HCT116 (cell line): Measurements from ENCODE around the gene HLCS. TPM values are rescaled to one million over a fixed set of nuclear protein-coding genes. Genes with fewer than 3 reads are reported as not detected.

ENCODE experiments used
- ATAC-seq: fragments of 200-7000 bp; cut with Tn5 transposase; 2 replicates; pipeline ENCODE4 v1.9.1; 2020; ENCODE audit warnings: mild to moderate bottlenecking, moderate library complexity
- BruUV-seq: library from RNA; stranded (reverse); fragments of 400-500 nt; replicated peaks from 2 replicates; lab custom pipeline; 2021; lab: Mats Ljungman, UMichigan
- CTCF ChIA-PET: fragments of 300-600 bp; sonication (Branson Sonifier 250); formaldehyde crosslinking; loops from one replicate; lab custom pipeline; 2021; ENCODE audit warnings: antibody characterized with exemption; lab: Charles Lee
- POLR2A ChIA-PET: fragments of 300-600, 350-600 bp; sonication (Branson Sonifier 250); formaldehyde crosslinking; loops from one replicate; lab custom pipeline; 2021; ENCODE audit warnings: antibody characterized with exemption; lab: Charles Lee
- RAD21 ChIA-PET, 2 experiments: fragments of 300-600 bp; sonication (Branson Sonifier 250); formaldehyde crosslinking; loops; one replicate each; lab custom pipeline; 2023; ENCODE audit warnings: low total read pairs in 2 of 2; ENCODE audit not compliant: uncharacterized antibody in 2 of 2, unreplicated experiment in 2 of 2, low non-redundant PET in 1 of 2; lab: Charles Lee
- DNase-seq: peaks from one replicate; pipeline ENCODE4 v3.0.0-alpha.2; 2010; ENCODE audit warnings: low read depth, low spot score
- H2AFZ ChIP-seq: fragments of 200-600 bp; shearing (Covaris generic), sonication (generic); 2 replicates; pipeline ENCODE4 v1.6.1; 2017; ENCODE audit warnings: low read depth, mixed run types, mixed read lengths, antibody characterized with exemption, low read length; ENCODE audit not compliant: poor library complexity, severe bottlenecking
- H3K27ac ChIP-seq: 2 replicates; pipeline ENCODE4 v1.5.1; 2012; ENCODE audit warnings: low read depth, low read length
- H3K27me3 ChIP-seq: fragments of 200-600 bp; sonication (generic); 2 replicates; pipeline ENCODE4 v1.6.1; 2016; ENCODE audit warnings: mixed run types, low read length, mixed read lengths; ENCODE audit not compliant: insufficient read depth
- H3K36me3 ChIP-seq, 2 experiments: fragments of 200-500 bp in 1 of 2; fragments of 200-600 bp in 1 of 2; sonication (Bioruptor generic) in 1 of 2; sonication (generic) in 1 of 2; 2 replicates each; pipeline versions ENCODE4 v1.5.1 to v1.6.1; 2014 to 2016; ENCODE audit warnings: low read length in 2 of 2, inconsistent platforms in 1 of 2, mixed read lengths in 1 of 2, mixed run types in 1 of 2; ENCODE audit not compliant: insufficient read depth in 2 of 2, control insufficient read depth in 1 of 2
- H3K4me1 ChIP-seq, 2 experiments: fragments of 200-600 bp in 1 of 2; sonication (generic) in 1 of 2; 2 replicates each; pipeline versions ENCODE4 v1.5.1 to v1.6.1; 2012 to 2017; ENCODE audit warnings: low read length in 2 of 2, inconsistent platforms in 1 of 2, mild to moderate bottlenecking in 1 of 2, mixed read lengths in 1 of 2, mixed run types in 1 of 2, moderate library complexity in 1 of 2; ENCODE audit not compliant: insufficient read depth in 2 of 2, control insufficient read depth in 1 of 2
- H3K4me2 ChIP-seq: fragments of 200-600 bp; sonication (generic); 2 replicates; pipeline ENCODE4 v1.6.1; 2017; ENCODE audit warnings: mixed run types, low read length, mixed read lengths
- H3K4me3 ChIP-seq, 2 experiments: fragments of 200-600 bp in 1 of 2; sonication (generic) in 1 of 2; replicated peaks in 1 of 2; 2 replicates each; pipeline ENCODE4 v1.5.1; 2011 to 2016; ENCODE audit warnings: low read length in 2 of 2, control low read depth in 1 of 2, low read depth in 1 of 2, mild to moderate bottlenecking in 1 of 2, mixed read lengths in 1 of 2, mixed run types in 1 of 2
- H3K79me2 ChIP-seq: fragments of 200-600 bp; sonication (generic); 2 replicates; pipeline ENCODE4 v1.6.1; 2017; ENCODE audit warnings: mild to moderate bottlenecking, mixed run types, low read length, moderate library complexity, mixed read lengths; ENCODE audit not compliant: insufficient read depth
- H3K9ac ChIP-seq: fragments of 200-600 bp; sonication (generic); 2 replicates; pipeline ENCODE4 v1.6.1; 2016; ENCODE audit warnings: low read length, mixed read lengths
- H3K9me2 ChIP-seq: fragments of 200-600 bp; sonication (generic), shearing (Covaris generic); 2 replicates; pipeline ENCODE4 v1.6.1; 2017; ENCODE audit warnings: mixed run types, mild to moderate bottlenecking, moderate library complexity; ENCODE audit not compliant: insufficient read depth
- H3K9me3 ChIP-seq, 2 experiments: fragments of 200-500 bp in 1 of 2; fragments of 200-600 bp in 1 of 2; sonication (Bioruptor generic) in 1 of 2; sonication (generic) in 1 of 2; 2 replicates each; pipeline ENCODE4 v1.6.1; 2014 to 2017; ENCODE audit warnings: low read length in 2 of 2, mixed read lengths in 2 of 2, inconsistent platforms in 1 of 2, low read depth in 1 of 2, mild to moderate bottlenecking in 1 of 2, mixed run types in 1 of 2, moderate library complexity in 1 of 2; ENCODE audit not compliant: control insufficient read depth in 1 of 2, insufficient read depth in 1 of 2
- H4K20me1 ChIP-seq: fragments of 200-600 bp; sonication (generic), shearing (Covaris generic); 2 replicates; pipeline ENCODE4 v1.6.1; 2017; ENCODE audit warnings: mixed run types, mild to moderate bottlenecking, moderate library complexity; ENCODE audit not compliant: insufficient read depth
- CEBPB ChIP-seq: IDR thresholded peaks from 2 replicates; pipeline ENCODE4 v1.6.1; 2012; ENCODE audit warnings: low read depth
- EGR1 ChIP-seq: IDR thresholded peaks from 2 replicates; pipeline ENCODE4 v1.6.1; 2012; ENCODE audit warnings: low read depth
- EZH2 ChIP-seq: fragments of 200-600 bp; sonication (generic); IDR thresholded peaks from 2 replicates; pipeline ENCODE4 v1.6.1; 2017; ENCODE audit warnings: antibody characterized with exemption, mixed run types
- EZH2phosphoT487 ChIP-seq: fragments of 200-600 bp; IDR thresholded peaks from 2 replicates; pipeline ENCODE4 v1.6.1; 2018; ENCODE audit warnings: antibody characterized with exemption, borderline replicate concordance
- FOSL1 ChIP-seq: IDR thresholded peaks from 2 replicates; pipeline ENCODE4 v1.6.1; 2012; ENCODE audit warnings: low read depth
- JUND ChIP-seq: IDR thresholded peaks from 2 replicates; pipeline ENCODE4 v1.6.1; 2012
- POLR2A ChIP-seq: IDR thresholded peaks from 2 replicates; pipeline ENCODE4 v1.7.0; 2011; ENCODE audit warnings: borderline replicate concordance; ENCODE audit not compliant: insufficient read depth, insufficient read length; ENCODE audit errors: extremely low read depth
- POLR2AphosphoS5 ChIP-seq: IDR thresholded peaks from 2 replicates; pipeline ENCODE4 v1.6.1; 2011; ENCODE audit warnings: mild to moderate bottlenecking, low read depth, low read length, moderate library complexity
- RAD21 ChIP-seq: IDR thresholded peaks from 2 replicates; pipeline ENCODE4 v1.6.1; 2012; ENCODE audit warnings: low read depth, mild to moderate bottlenecking
- YY1 ChIP-seq: IDR thresholded peaks from 2 replicates; pipeline ENCODE4 v1.6.1; 2011; ENCODE audit warnings: low read length, low read depth, moderate library complexity, mild to moderate bottlenecking; ENCODE audit not compliant: insufficient replicate concordance; ENCODE audit errors: extremely low read depth
- intact Hi-C: fragments of 100-400 bp; cut with micrococcal nuclease; formaldehyde crosslinking; loops from 2 replicates; pipeline ENCODE4 v1.10.0; 2022
- total RNA-seq: library from RNA; stranded (reverse); gene quantifications from one replicate; pipeline ENCODE4 v1.2.1, GENCODE V29; 2021; ENCODE audit not compliant: unreplicated experiment
- TF ChIP-seq, protein P1 (sequence below): IDR thresholded peaks from 2 replicates; pipeline ENCODE4 v1.6.1; 2012; ENCODE audit warnings: low read depth
- TF ChIP-seq, protein P2 (sequence below): IDR thresholded peaks from 2 replicates; pipeline ENCODE4 v1.6.1; 2011; ENCODE audit warnings: mild to moderate bottlenecking, low read length, moderate library complexity; ENCODE audit not compliant: insufficient replicate concordance; ENCODE audit errors: extremely low read depth
- TF ChIP-seq, protein P3 (sequence below): IDR thresholded peaks from 2 replicates; pipeline ENCODE4 v1.6.1; 2012
- TF ChIP-seq, protein P4 (sequence below): IDR thresholded peaks from 2 replicates; pipeline ENCODE4 v1.6.1; 2012

Gene HLCS
- total RNA-seq, 1 experiment from 2014 or later = 18.5 TPM

DNA sequence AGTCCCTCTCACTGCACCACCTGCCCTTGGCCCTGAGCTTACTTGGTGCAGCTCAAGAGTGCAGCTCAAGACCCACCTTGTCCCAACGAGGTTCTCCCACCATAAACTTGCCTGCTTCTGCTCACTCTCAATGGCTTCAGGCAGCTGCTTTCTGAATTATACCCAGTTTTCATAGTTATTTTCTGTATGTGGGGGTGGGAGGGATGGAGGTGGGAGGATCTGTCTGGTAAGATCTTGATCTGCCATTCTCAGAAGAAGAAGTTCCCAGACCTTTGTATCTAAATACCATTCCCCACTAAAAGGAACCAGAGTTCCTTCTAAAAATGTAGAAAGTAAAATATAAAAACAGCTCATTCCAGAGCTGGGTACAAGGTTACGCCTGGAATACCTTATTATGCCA is 156.0 kb downstream of the HLCS start (continued):
- TF ChIP-seq, protein P1, sequence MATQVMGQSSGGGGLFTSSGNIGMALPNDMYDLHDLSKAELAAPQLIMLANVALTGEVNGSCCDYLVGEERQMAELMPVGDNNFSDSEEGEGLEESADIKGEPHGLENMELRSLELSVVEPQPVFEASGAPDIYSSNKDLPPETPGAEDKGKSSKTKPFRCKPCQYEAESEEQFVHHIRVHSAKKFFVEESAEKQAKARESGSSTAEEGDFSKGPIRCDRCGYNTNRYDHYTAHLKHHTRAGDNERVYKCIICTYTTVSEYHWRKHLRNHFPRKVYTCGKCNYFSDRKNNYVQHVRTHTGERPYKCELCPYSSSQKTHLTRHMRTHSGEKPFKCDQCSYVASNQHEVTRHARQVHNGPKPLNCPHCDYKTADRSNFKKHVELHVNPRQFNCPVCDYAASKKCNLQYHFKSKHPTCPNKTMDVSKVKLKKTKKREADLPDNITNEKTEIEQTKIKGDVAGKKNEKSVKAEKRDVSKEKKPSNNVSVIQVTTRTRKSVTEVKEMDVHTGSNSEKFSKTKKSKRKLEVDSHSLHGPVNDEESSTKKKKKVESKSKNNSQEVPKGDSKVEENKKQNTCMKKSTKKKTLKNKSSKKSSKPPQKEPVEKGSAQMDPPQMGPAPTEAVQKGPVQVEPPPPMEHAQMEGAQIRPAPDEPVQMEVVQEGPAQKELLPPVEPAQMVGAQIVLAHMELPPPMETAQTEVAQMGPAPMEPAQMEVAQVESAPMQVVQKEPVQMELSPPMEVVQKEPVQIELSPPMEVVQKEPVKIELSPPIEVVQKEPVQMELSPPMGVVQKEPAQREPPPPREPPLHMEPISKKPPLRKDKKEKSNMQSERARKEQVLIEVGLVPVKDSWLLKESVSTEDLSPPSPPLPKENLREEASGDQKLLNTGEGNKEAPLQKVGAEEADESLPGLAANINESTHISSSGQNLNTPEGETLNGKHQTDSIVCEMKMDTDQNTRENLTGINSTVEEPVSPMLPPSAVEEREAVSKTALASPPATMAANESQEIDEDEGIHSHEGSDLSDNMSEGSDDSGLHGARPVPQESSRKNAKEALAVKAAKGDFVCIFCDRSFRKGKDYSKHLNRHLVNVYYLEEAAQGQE = no peak
- TF ChIP-seq EZH2phosphoT487 (no peak), YY1 (no peak), EGR1 (no peak), JUND (no peak), FOSL1 (no peak)
- TF ChIP-seq, protein P2, sequence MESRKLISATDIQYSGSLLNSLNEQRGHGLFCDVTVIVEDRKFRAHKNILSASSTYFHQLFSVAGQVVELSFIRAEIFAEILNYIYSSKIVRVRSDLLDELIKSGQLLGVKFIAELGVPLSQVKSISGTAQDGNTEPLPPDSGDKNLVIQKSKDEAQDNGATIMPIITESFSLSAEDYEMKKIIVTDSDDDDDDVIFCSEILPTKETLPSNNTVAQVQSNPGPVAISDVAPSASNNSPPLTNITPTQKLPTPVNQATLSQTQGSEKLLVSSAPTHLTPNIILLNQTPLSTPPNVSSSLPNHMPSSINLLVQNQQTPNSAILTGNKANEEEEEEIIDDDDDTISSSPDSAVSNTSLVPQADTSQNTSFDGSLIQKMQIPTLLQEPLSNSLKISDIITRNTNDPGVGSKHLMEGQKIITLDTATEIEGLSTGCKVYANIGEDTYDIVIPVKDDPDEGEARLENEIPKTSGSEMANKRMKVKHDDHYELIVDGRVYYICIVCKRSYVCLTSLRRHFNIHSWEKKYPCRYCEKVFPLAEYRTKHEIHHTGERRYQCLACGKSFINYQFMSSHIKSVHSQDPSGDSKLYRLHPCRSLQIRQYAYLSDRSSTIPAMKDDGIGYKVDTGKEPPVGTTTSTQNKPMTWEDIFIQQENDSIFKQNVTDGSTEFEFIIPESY = no peak

DNA sequence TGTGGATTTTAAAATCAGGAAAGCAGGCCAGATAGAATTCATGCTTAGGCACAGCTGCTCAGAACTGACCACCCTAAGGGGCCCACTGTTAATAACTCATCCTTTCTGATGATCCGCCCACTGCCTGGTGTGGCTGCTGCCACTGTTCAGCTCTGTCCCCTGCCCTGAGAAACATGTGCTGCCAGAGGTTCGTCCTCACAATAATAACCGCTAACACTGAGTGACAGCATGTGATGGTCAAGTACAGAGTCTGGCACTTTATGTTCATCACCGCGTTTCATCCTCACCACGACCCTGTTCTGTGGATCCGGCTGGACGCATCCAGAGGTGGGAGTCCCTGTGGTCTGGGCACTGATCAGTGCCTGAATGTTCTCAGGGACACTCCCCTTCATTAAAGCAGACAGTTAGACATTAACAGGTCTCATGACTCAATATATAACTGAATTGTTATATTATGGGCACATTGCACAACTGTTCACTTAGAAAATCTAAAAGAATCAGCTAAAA is 159.0 kb downstream of the HLCS start:
- H3K79me2 ChIP-seq = no peaks in the 10 kb centered on the region
- no peak overlapping the region for H3K27ac ChIP-seq
- no peaks in the 10 kb centered on the region for H3K9me3 ChIP-seq
- no peaks in the 10 kb centered on the region for H4K20me1 ChIP-seq
- DNase-seq (no peak), ATAC-seq (no peak)
- POLR2A ChIA-PET = no interaction called here
- no peaks in the 10 kb centered on the region for H3K27me3 ChIP-seq
- H3K4me3 ChIP-seq = no peak overlapping the region
- RAD21 ChIA-PET = no interaction called here
- H3K9me2 ChIP-seq = no peaks in the 10 kb centered on the region
- TF ChIP-seq RAD21 (no peak), POLR2AphosphoS5 (no peak), POLR2A (no peak), EZH2 (no peak), CEBPB (no peak)
- TF ChIP-seq, protein P3, sequence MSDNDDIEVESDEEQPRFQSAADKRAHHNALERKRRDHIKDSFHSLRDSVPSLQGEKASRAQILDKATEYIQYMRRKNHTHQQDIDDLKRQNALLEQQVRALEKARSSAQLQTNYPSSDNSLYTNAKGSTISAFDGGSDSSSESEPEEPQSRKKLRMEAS = no peak
- TF ChIP-seq, protein P4, sequence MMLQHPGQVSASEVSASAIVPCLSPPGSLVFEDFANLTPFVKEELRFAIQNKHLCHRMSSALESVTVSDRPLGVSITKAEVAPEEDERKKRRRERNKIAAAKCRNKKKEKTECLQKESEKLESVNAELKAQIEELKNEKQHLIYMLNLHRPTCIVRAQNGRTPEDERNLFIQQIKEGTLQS = no peak
- H3K36me3 ChIP-seq = no peaks in the 10 kb centered on the region
- intact Hi-C loops = no loop called here
- CTCF ChIA-PET = no interaction called here
- H3K4me1 ChIP-seq = peaks cover 0 to 4% of the 10 kb centered on the region in 2 experiments; a peak in 1 of 4 replicates
- H2AFZ ChIP-seq = no peak overlapping the region
- BruUV-seq = no TSS peak
- H3K9ac ChIP-seq = no peak overlapping the region
- H3K4me2 ChIP-seq = no peak overlapping the region
